Measurements from ENCODE around the gene DOP1B. TPM values are rescaled to one million over a fixed set of nuclear protein-coding genes. Genes with fewer than 3 reads are reported as not detected.

DOP1B gene
- polyA plus RNA-seq, 4 donors: 5.2 to 8.2 (median 6.1) TPM

DNA sequence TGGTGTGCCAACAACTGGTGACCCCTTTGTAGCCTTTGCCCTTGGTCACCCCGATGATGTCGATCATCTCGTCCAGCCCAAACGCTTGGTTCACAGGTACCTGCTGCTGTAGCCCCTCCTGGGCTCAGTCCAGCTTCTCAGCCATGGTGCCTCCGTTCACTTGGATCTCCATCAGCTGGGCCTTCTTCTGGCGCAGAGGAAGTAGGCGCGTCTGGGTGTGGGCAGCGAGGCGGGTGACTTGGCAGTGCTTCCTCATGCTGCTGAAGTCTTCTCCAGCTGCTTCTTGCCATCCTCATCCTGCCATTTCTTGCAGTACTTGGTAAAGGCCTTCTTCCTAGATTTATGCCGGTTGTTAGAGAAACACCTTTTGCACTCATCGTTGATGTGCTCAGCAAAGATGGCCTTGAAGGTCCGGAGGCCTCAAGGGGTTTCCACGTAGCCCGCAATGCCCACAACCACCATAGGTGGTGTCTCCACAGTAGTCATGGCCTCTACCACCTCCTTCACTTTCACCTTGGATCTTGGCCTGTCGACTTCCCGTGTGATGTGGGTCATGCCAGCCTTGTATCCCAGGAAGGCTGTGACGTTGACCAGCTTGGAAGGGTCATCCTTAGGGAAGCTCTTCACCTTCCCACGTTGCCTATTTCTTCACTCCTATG, 13.0 kb downstream of the DOP1B start:
- no peak for DNase-seq (ENCODE audit: low read depth in 4 of 4, low spot score in 2 of 4)

- no peak for DNase-seq (ENCODE audit: low read depth in 4 of 4, low spot score in 2 of 4)
Measured at GRCh38 chr21:36170823-36171222, 14.2 kb downstream of the DOP1B start.

GRCh38 chr21:36171336-36171735, 14.7 kb downstream of the DOP1B start:
- no peak for DNase-seq (ENCODE audit: low read depth in 4 of 4, low spot score in 2 of 4)

GRCh38 chr21:36171741-36172331, 15.2 kb downstream of the DOP1B start:
- DNase-seq (ENCODE audit: low read depth in 4 of 4, low spot score in 2 of 4): no peak

GRCh38 chr21:36174780-36175179, 18.2 kb downstream of the DOP1B start:
- no peak for DNase-seq (ENCODE audit: low read depth in 4 of 4, low spot score in 2 of 4)

GRCh38 chr21:36175771-36176565, 19.3 kb downstream of the DOP1B start:
- no peak for DNase-seq (ENCODE audit: low read depth in 4 of 4, low spot score in 2 of 4)

GRCh38 chr21:36178349-36178748, 21.7 kb downstream of the DOP1B start:
- DNase-seq (ENCODE audit: low read depth in 4 of 4, low spot score in 2 of 4): no peak

GRCh38 chr21:36179145-36179544, 22.5 kb downstream of the DOP1B start:
- DNase-seq (ENCODE audit: low read depth in 4 of 4, low spot score in 2 of 4): no peak

DNA sequence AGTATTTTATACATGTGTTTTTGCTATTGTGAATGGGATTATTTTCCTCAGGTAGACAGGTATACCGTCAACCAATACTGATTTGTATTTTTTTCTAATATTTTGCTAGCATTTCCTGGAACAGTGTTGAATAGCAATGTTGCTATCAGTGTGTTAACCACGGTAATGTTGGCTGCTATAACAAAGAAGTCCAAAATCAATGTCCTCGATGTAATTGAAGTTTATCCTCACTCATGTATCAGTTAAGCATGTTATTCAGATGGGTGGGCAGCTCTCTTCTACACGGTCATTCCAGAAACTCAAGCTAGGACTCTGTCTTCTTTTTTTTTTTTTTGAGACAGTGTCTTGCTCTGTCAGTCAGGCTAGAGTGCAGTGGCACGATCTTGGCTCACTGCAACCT, 24.3 kb downstream of the DOP1B start:
- DNase-seq (ENCODE audit: low read depth in 4 of 4, low spot score in 2 of 4): no peak

- no peak for DNase-seq (ENCODE audit: low read depth in 4 of 4, low spot score in 2 of 4)
Measured at GRCh38 chr21:36183144-36183795, 26.6 kb downstream of the DOP1B start.

DNA sequence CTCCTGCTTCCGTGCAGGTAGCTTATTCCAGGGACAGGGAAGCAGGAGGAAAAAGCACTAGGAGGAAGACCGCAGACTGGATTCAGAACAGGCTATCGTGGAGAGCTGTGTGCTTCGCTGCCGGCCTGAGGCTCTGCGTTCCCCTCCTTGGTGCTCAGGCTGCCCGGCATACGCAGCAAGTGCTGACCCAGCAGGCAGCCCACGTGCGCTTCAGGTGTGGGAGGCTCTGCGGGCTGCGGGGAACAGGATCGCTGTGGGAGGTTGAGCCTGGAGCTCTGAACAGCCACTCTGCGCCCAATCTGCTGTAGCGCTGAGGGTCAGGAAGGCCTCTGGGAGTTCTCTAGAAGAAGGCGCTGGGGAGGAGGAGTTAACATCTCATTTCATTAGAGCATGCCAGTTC, 27.9 kb downstream of the DOP1B start:
- DNase-seq (ENCODE audit: low read depth in 4 of 4, low spot score in 2 of 4): no peak

DNA sequence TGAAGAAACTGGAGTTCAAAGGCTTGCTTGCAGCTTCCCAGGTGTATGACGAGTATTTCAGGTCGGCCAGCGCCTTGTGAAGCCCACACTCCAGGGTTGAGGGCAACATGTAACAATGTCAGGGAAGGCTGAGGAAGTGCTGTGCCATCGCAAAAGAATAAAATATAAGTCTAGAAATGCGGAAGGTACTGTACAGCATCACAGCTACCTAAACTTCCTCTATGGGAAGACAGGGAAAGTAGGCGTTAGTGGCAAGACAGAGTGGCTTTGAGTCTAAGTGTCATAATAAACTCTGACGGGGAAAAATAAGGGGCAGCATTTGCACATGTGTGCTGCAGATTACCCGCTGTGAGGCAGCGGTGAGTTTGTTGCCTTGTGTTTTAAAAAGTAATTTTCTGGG, 28.9 kb downstream of the DOP1B start:
- no peak for DNase-seq (ENCODE audit: low read depth in 4 of 4, low spot score in 2 of 4)

- no peak for DNase-seq (ENCODE audit: low read depth in 4 of 4, low spot score in 2 of 4)
Measured at GRCh38 chr21:36186081-36186480, 29.5 kb downstream of the DOP1B start.

- DNase-seq (ENCODE audit: low read depth in 4 of 4, low spot score in 2 of 4): no peak
Measured at GRCh38 chr21:36186506-36187399, 30.1 kb downstream of the DOP1B start.

- no peak for DNase-seq (ENCODE audit: low read depth in 4 of 4, low spot score in 2 of 4)
Measured at GRCh38 chr21:36188081-36188681, 31.6 kb downstream of the DOP1B start.

- DNase-seq (ENCODE audit: low read depth in 4 of 4, low spot score in 2 of 4): no peak
Measured at GRCh38 chr21:36188937-36189336, 32.3 kb downstream of the DOP1B start.

GRCh38 chr21:36190736-36191135, 34.1 kb downstream of the DOP1B start:
- no peak for DNase-seq (ENCODE audit: low read depth in 4 of 4, low spot score in 2 of 4)

- no peak for DNase-seq (ENCODE audit: low read depth in 4 of 4, low spot score in 2 of 4)
Measured at GRCh38 chr21:36193200-36193599, 36.6 kb downstream of the DOP1B start.

GRCh38 chr21:36194024-36194423, 37.4 kb downstream of the DOP1B start:
- no peak for DNase-seq (ENCODE audit: low read depth in 4 of 4, low spot score in 2 of 4)

DNA sequence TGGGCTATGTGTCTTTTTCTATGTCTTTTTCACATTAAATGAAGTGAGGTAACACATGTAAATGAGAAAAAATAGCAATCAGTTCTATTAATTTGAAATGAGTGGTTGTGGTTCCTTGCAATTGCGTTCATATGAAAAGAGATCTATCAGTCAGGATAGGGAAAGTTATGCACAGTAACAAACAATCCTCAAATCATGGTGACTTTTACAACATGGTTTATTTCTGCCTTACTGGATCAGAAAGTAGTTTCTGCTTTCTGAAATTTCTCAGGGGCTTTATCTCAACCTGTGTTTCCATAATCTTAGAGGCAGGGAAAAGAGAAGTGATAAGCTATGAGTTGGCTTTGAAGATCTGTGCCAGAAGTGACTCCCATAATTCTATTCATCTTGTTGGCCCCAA, 39.0 kb downstream of the DOP1B start:
- DNase-seq (ENCODE audit: low read depth in 4 of 4, low spot score in 2 of 4): no peak
